Spleen (tissue), 3 donors: Measurements from ENCODE around the gene SH3GLB2.
A peak's percentile ranks its signal among the peaks of the same experiment; 100 is the strongest.

Experiments used
- POLR2A ChIP-seq, 3 donors: fragments of 450-650 bp; IDR thresholded peaks; one replicate each; pipeline ENCODE4 v1.5.1; 2017; ENCODE audit warnings: antibody characterized with exemption in 3 of 3, mild to moderate bottlenecking in 1 of 3
- POLR2AphosphoS5 ChIP-seq, 3 donors: sonication (generic); formaldehyde crosslinking; IDR thresholded peaks; one replicate each; pipeline ENCODE4 v1.5.1; 2017; ENCODE audit warnings: antibody characterized with exemption in 3 of 3

DNA sequence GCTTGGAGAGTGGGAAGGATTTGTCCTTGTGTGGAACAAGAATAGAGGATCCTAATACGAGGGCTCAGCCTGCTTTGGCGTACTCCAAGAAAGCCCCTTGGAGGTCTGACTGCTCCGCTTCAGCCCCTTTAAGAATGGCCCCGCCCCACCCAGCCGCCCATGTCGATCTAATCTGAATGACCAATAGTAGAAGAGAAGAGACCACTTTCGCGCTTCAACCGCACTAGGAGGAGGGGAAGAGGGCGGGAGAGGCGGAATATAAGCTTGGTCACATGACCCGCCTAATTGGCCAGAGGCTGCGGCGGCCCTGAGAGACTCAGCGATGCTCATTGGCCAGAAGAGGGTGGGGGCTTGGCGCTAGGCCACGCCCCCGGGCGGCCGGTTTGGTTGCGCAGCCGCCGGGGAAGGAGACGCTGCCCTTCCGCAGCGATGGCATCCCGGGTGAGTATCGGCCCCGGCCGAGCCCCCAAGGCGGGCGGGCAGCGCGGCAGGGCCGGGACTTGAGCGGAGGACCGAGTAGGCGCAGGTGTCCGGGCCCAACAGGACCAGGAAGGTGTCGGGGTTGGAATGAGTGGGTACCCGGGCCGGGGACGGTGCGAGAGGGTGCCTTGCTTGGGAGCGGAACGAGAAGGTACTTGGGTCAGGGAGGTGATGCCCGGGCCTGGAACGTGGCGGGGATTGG, 8.3 kb upstream of the SH3GLB2 start, which contains the start of gene MIGA2:
- TF ChIP-seq POLR2AphosphoS5 (IDR thresholded peaks at IDR 0.05): peak; percentile 96 to 98 (median 97)
- TF ChIP-seq POLR2A (IDR thresholded peaks at IDR 0.05): peak; percentile 37 to 86 (median 80)
